A549 (cell line): ENCODE measurements around the gene UMAD1.

Experiments
- CTCF ChIP-seq: fragments of >200 bp; sonication (Bioruptor Twin); formaldehyde crosslinking; IDR thresholded peaks from 3 replicates; pipeline ENCODE4 v1.5.1; 2016
- RARB ChIP-seq: fragments of 250-450 bp; sonication (Bioruptor Pico); IDR thresholded peaks from 2 replicates; pipeline ENCODE4 v1.8.0; 2021; ENCODE audit warnings: mild to moderate bottlenecking, moderate library complexity
- RFX5 ChIP-seq: fragments of 450-650 bp; IDR thresholded peaks from 2 replicates; pipeline ENCODE4 v1.7.1; 2014; ENCODE audit warnings: antibody characterized with exemption, mild to moderate bottlenecking, moderate library complexity
- TP53 ChIP-seq: fragments of 250-450 bp; sonication (Bioruptor Pico); IDR thresholded peaks from 2 replicates; pipeline ENCODE4 v1.5.0; 2021; ENCODE audit warnings: mild to moderate bottlenecking, moderate library complexity

GRCh38 chr7:7651479-7651878, 10.9 kb downstream of the UMAD1 start:
- no peak for TF ChIP-seq CTCF
- no peak for TF ChIP-seq RARB (CRISPR knock-in tag)
- TF ChIP-seq TP53 (CRISPR knock-in tag), result no peak
- TF ChIP-seq RFX5, result no peak
